8988T (cell line): ENCODE data around the gene FOXF1.

Experiments
- DNase-seq: peaks from one replicate; pipeline ENCODE4 v3.0.0; 2011

FOXF1 gene

DNA sequence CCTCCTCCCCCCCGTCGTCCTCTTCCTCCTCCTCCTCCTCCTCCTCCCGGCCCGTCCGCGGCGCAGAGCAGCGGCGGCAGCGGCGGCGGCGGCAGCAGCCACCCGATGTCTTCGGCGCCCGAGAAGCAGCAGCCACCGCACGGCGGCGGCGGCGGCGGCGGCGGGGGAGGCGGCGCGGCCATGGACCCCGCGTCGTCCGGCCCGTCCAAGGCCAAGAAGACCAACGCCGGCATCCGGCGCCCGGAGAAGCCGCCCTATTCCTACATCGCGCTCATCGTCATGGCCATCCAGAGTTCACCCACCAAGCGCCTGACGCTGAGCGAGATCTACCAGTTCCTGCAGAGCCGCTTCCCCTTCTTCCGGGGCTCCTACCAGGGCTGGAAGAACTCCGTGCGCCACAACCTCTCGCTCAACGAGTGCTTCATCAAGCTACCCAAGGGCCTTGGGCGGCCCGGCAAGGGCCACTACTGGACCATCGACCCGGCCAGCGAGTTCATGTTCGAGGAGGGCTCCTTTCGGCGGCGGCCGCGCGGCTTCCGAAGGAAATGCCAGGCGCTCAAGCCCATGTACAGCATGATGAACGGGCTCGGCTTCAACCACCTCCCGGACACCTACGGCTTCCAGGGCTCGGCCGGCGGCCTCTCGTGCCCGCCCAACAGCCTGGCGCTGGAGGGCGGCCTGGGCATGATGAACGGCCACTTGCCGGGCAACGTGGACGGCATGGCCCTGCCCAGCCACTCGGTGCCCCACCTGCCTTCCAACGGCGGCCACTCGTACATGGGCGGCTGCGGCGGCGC lies at the start of gene FOXF1:
Gene FOXF1, plus strand, starts transcription at position 63 of the 797 bp plus-strand sequence. Its CDS starts 43 bp downstream, at position 106.
- peak; percentile 54 for DNase-seq

- no peak for DNase-seq
These were observed 49.3 kb upstream of the FOXF1 start for GRCh38 chr16:86461037-86461436.

GRCh38 chr16:86462334-86463084 lies 47.8 kb upstream of the FOXF1 start:
- no peak for DNase-seq

DNA sequence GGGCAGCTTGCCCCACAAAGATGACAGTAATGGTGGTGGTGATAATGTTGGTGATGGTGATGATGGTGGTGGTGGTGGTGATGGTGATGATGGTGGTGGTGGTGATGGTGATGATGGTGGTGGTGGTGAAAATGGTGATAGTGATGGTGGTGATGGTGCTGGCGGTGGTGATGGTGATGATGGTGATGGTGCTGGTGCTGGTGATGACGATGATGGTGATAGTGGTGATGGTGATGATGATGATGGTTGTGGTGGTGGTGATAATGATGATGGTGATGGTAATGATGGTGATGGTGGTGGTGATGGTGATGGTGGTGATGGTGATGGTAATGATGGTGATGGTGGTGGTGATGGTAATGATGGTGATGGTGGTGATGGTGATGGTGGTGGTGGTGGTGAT lies 46.3 kb upstream of the FOXF1 start:
- no peak for DNase-seq

- no peak for DNase-seq
These were observed 44.9 kb upstream of the FOXF1 start for GRCh38 chr16:86465434-86465833.

GRCh38 chr16:86466696-86467406 lies 43.5 kb upstream of the FOXF1 start:
- no peak for DNase-seq

GRCh38 chr16:86467490-86467889 lies 42.8 kb upstream of the FOXF1 start:
- no peak for DNase-seq

DNA sequence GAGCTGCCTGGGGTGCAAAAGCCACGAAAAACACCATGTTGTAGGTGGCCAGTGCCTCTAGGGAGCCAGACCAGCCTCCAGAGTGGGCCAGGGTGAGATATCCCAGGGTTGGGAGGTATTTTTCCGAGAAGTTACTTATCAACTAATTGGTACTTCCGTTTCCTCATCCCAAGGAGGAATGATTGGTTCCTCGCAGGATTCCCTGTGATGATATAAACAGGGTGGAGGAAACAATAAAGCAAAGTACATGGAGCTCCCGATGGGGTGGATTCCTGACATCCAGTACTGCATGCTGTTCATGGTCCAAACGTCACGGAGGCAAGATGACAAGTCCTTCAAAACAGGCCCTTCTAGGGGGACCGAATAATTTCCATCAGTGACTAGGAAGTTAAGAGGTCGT lies 39.4 kb upstream of the FOXF1 start:
- DNase-seq = no peak

DNA sequence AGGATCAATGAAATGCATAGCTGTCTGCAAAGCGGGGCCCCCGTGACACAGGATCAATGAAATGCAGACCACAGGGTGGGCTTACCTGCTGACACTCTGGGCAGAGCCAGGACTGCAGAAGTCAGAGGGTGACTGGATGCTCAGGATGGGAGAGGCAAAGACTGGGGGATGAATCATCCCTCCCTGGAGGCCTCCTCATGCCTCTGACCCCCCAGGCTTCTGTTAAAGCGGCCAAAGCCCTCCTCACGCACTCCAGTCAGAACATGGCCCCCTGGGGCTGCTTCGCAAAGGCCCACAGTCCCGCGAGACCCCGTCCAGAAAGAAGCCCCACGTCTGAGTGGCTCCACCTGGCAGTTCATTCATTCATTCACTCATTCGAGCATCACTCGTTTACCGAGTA lies 38.4 kb upstream of the FOXF1 start:
- no peak for DNase-seq

GRCh38 chr16:86472366-86472765 lies 38.0 kb upstream of the FOXF1 start:
- no peak for DNase-seq

- DNase-seq = no peak
These were observed 33.3 kb upstream of the FOXF1 start for GRCh38 chr16:86476956-86477534.

DNA sequence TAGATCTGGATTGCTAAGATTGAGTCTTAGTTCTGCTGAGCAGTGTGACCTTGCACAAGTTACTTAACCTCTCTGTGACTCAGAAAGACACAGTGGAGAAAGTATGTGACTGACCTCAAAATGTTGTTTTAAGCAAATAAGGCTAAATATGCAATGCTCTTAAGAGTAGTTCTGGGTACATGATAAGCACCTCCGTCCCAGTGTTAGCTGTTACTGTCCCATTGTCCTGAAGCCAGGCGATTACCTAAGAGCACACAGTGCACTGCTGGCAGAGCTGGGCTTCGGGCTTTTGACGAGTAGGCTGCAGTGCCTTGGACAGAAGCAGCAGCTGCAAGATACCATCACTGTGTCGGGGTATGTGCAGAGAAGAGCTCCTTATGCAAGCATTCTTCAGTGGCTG lies 32.7 kb upstream of the FOXF1 start:
- DNase-seq = no peak

GRCh38 chr16:86478779-86479178 lies 31.5 kb upstream of the FOXF1 start:
- no peak for DNase-seq

DNA sequence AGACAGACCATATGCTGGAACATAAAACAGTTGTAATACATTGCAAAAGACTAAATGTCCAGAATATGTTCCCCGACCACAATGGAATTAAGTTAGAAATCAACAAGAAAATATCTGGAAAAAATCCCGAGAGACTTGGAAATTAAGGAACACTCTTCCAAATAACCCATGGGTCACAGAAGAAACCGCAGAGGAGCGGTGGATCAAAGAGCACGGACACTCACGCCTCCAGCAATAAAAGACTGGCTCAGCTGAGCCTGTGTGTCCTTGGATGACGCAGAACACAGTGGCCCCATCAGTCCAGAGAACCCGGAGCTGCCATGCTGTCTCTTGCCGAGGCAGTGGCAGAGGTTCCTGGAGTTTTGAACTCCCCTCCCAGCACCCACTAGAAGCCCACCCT lies 30.9 kb upstream of the FOXF1 start:
- DNase-seq = no peak

- no peak for DNase-seq
These were observed 29.9 kb upstream of the FOXF1 start for GRCh38 chr16:86480444-86480843.

DNA sequence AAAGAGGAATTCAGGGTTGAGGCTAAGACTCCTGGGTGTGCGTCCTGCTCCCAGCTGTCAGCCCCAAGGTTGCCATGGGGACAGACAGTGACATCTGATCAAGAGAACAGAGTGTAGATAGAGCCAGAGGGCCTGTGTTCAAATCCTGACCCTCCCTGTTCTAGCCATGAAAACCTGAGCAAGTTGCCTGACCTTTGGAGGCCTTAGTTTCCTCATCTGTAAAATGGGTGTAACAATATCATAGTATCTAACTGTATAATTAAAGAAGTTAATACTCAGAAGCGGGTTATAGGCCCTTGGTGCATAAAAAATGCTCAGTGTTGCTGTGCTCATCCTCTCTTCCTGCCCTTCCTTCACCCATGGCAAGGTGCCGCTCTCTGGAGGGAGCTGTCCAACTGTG lies 28.7 kb upstream of the FOXF1 start:
- no peak for DNase-seq

DNA sequence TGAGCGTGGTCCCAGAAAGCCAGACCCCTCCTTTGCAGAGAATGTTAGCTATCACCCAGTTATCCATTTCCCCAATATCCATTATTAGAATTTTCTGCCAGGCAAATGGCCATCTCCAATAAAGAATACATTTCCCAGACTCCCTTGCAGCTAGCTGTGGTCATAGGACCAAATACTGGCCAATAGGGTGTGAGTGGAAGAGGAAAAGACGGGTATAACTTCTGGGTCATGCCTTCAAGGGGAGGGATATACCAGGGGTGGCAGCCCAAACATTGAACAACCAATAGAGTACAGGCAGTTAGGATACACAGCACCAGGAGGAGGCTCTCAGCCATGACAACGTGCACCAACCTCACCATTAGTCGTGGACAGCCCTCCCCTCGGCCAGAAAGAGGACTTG lies 26.1 kb upstream of the FOXF1 start:
- DNase-seq = no peak

DNA sequence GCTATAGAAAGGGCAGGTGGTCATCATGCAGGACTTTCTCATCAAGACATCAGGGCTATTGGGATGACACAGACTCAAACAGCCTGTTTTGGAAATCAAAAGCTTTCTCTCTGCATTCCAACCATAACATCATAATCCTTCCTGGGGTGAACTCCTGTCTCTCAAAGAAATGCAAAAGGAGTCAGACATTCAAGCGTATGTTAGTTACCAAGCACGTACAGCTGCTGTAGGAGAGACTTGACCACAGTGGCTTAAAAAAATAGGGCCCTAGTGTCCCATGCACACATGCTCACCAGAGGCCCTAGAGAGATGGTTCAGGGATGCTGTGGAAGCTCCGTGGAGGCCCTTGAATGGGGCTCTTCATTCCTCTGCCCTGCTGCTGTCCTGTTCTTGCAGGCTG lies 24.6 kb upstream of the FOXF1 start:
- no peak for DNase-seq

- DNase-seq = no peak
These were observed 19.3 kb upstream of the FOXF1 start for GRCh38 chr16:86490859-86491639.

- DNase-seq = no peak
These were observed 18.7 kb upstream of the FOXF1 start for GRCh38 chr16:86491640-86492023.

GRCh38 chr16:86492267-86492960 lies 17.9 kb upstream of the FOXF1 start:
- no peak for DNase-seq
